Calu3 (cell line): ENCODE results near the gene RALGPS2. TPM values are rescaled to one million over a fixed set of nuclear protein-coding genes. Genes with fewer than 3 reads are reported as not detected.

ENCODE experiments used
- BruUV-seq: library from RNA; stranded (reverse); fragments of 400-500 nt; replicated peaks from 2 replicates; lab custom pipeline; 2021; lab: Mats Ljungman, UMichigan
- CTCF ChIA-PET: fragments of 300-600 bp; sonication (Branson Sonifier 250); formaldehyde crosslinking; loops from one replicate; lab custom pipeline; 2022; ENCODE audit warnings: antibody characterized with exemption; lab: Charles Lee
- DNase-seq: peaks from one replicate; pipeline ENCODE4 v3.0.0; 2022
- H3K27ac Mint-ChIP-seq: one replicate; pipeline ENCODE4 v1.8.0; 2022; ENCODE audit warnings: mixed read lengths; ENCODE audit not compliant: unreplicated experiment
- H3K27me3 Mint-ChIP-seq: one replicate; pipeline ENCODE4 v1.8.0; 2022; ENCODE audit warnings: mixed read lengths; ENCODE audit not compliant: unreplicated experiment
- H3K36me3 Mint-ChIP-seq: one replicate; pipeline ENCODE4 v1.8.0; 2022; ENCODE audit warnings: mild to moderate bottlenecking, moderate library complexity, mixed read lengths; ENCODE audit not compliant: insufficient read depth, unreplicated experiment
- H3K4me1 Mint-ChIP-seq: one replicate; pipeline ENCODE4 v1.8.0; 2022; ENCODE audit warnings: mild to moderate bottlenecking, low read depth, mixed read lengths; ENCODE audit not compliant: unreplicated experiment
- H3K4me3 Mint-ChIP-seq: one replicate; pipeline ENCODE4 v1.8.0; 2022; ENCODE audit warnings: mild to moderate bottlenecking, low read depth, moderate library complexity, mixed read lengths; ENCODE audit not compliant: unreplicated experiment
- H3K9me3 Mint-ChIP-seq: one replicate; pipeline ENCODE4 v1.8.0; 2022; ENCODE audit warnings: low read depth, mixed read lengths; ENCODE audit not compliant: unreplicated experiment
- CTCF ChIP-seq: fragments of 200-600 bp; IDR thresholded peaks from one replicate; pipeline ENCODE4 v1.8.0; 2022; ENCODE audit warnings: antibody characterized with exemption; ENCODE audit not compliant: unreplicated experiment
- intact Hi-C: fragments of 100-400 bp; cut with micrococcal nuclease; formaldehyde crosslinking; loops from one replicate; pipeline ENCODE4 v1.10.0; 2022; ENCODE audit not compliant: unreplicated experiment
- total RNA-seq: library from RNA; stranded (reverse); gene quantifications from 2 replicates; pipeline ENCODE4 v1.2.3, GENCODE V29; 2022

The RALGPS2 gene
- total RNA-seq, 1 experiment from 2014 or later: 47.6 TPM

DNA sequence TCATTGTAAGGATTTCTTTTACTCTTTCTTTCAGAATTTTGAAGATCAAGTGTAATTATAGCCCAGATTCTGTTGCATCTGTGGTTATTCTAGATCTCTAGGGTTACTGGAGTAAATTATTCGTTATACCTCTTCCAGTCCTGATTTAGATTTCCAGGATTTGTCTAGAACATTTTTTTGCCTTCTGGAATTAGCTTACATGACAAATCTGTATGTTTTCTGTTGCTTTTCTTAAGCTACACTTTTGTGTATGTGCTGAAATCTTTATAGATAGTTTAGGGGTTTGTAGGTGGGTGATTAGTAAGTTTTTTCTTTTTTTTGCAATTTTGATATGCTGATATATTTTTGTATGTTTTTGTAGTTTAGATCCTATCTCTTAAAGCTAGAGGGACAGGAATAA, 13.7 kb downstream of the RALGPS2 start:
- CTCF ChIA-PET: no interaction called here
- Mint-ChIP-seq H3K9me3 (no peaks in the 10 kb centered on the region), H3K36me3 (peaks cover 18% of the 10 kb centered on the region), H3K4me1 (peaks cover 16% of the 10 kb centered on the region), H3K4me3 (no peak overlapping the region), H3K27me3 (no peaks in the 10 kb centered on the region), H3K27ac (no peak overlapping the region)
- TF ChIP-seq CTCF: no peak
- no TSS peak for BruUV-seq
- DNase-seq: no peak
- intact Hi-C loops: no loop called here

- DNase-seq: no peak
- no peaks in the 10 kb centered on the region for H3K27me3 Mint-ChIP-seq
- no peak for TF ChIP-seq CTCF
- H3K9me3 Mint-ChIP-seq: no peaks in the 10 kb centered on the region
- no TSS peak for BruUV-seq
- peaks cover 16% of the 10 kb centered on the region for H3K4me1 Mint-ChIP-seq
- CTCF ChIA-PET: no interaction called here
- H3K36me3 Mint-ChIP-seq: peaks cover 18% of the 10 kb centered on the region
- no peak overlapping the region for H3K27ac Mint-ChIP-seq
- H3K4me3 Mint-ChIP-seq: no peak overlapping the region
- intact Hi-C loops: no loop called here
These were observed 14.4 kb downstream of the RALGPS2 start for GRCh38 chr1:178739285-178740045.

- DNase-seq: no peak
- BruUV-seq: no TSS peak
- Mint-ChIP-seq H3K27ac (no peak overlapping the region), H3K9me3 (no peaks in the 10 kb centered on the region), H3K4me1 (peaks cover 25% of the 10 kb centered on the region), H3K4me3 (no peak overlapping the region), H3K36me3 (peaks cover 22% of the 10 kb centered on the region), H3K27me3 (no peaks in the 10 kb centered on the region)
- CTCF ChIA-PET: no interaction called here
- intact Hi-C loops: no loop called here
- no peak for TF ChIP-seq CTCF
These were observed 15.4 kb downstream of the RALGPS2 start for GRCh38 chr1:178740491-178740890.

GRCh38 chr1:178740924-178741323, 15.9 kb downstream of the RALGPS2 start:
- peaks cover 25% of the 10 kb centered on the region for H3K4me1 Mint-ChIP-seq
- no peaks in the 10 kb centered on the region for H3K27me3 Mint-ChIP-seq
- intact Hi-C loops: no loop called here
- H3K9me3 Mint-ChIP-seq: no peaks in the 10 kb centered on the region
- H3K4me3 Mint-ChIP-seq: no peak overlapping the region
- TF ChIP-seq CTCF: no peak
- H3K27ac Mint-ChIP-seq: no peak overlapping the region
- H3K36me3 Mint-ChIP-seq: peaks cover 22% of the 10 kb centered on the region
- DNase-seq: no peak
- no TSS peak for BruUV-seq
- CTCF ChIA-PET: no interaction called here
